HG03064 (cell line): ENCODE measurements around the gene VSIG10L2.
"Not testable (repeated sequence)": the region's sequence is repeated elsewhere in the genome, so short reads cannot be mapped to it uniquely, and the experiment has no call there.

Experiments used
- ATAC-seq: cut with Tn5 transposase; IDR thresholded peaks from one replicate; pipeline ENCODE4 v1.9.1; 2021; ENCODE audit warnings: low read depth; ENCODE audit not compliant: unreplicated experiment

VSIG10L2 gene

DNA sequence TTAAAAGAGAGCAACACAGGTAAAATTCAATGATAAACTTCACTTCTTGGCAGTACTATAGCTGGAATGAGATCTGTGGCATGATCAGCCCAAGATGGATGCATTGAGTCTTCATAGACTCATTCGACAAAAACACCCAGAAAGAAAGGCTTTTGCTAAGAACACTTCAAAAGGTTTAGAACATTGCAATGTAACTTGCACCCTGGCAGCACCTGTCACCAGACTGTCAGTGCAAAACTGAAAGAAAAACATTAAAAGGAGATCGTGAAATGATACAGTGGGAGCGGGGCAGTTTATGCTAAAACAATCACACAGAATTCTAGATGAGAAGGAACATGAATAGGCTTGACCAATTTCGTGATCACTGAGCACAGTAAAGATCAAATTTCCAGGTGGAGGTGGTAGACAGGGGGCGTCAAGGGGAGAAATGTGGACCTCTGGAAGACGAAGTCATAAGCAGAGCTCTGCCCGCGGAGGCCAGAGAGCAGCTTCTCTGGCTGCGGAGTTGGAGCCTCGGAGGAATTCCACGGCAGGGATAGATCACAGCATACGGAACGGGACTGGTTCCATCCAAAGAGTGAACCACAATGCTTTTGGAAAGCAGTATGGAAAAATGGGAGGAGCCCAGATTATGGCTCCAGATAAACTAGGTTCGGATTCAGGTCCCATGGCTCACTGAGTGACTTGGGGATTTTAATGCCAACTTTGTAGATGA is 11.9 kb downstream of the VSIG10L2 start:
- no peak for ATAC-seq

DNA sequence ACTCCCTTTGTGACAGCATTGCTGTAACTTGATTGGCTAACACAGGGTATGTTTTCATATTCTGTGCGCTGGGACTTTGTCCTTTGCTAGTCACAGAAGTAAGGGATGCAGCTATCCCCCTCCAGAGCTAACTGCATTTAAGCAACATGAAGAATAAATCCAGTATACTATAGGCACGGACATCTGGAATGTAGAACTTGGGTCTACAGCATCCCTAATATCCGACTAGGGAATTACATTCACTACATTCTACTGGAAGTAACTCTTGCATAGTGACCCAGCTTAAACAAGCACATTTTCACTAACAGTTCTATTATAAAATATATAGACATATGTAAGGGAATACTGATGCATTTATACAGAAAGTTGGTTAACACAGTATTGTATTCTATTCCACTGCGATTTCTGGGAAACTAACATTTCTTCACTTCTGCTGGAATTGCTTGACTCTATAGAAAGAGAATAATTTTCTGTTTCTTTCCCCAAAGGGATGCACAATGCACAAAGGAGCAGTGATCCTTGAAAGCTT is 13.1 kb downstream of the VSIG10L2 start:
- ATAC-seq = no peak

DNA sequence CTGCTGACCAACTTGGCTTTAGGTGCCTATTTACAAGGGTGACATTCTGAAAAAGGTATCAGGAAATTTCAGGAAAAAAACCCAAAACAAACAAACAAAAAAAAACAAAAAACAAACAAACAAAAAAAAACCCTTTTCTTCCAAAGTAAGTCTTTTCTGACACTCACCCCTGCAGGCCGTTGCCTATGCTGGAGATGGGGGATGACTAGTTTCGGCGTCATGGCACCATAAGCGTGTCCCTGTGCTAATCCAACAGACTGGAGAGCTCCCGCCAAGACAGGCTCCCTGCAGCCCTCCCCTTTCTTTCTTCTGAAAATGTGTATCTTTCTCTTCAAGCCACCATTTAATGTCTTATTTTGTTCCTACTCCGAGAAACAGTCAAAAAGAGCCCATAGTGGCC is 13.7 kb downstream of the VSIG10L2 start:
- ATAC-seq = no peak

DNA sequence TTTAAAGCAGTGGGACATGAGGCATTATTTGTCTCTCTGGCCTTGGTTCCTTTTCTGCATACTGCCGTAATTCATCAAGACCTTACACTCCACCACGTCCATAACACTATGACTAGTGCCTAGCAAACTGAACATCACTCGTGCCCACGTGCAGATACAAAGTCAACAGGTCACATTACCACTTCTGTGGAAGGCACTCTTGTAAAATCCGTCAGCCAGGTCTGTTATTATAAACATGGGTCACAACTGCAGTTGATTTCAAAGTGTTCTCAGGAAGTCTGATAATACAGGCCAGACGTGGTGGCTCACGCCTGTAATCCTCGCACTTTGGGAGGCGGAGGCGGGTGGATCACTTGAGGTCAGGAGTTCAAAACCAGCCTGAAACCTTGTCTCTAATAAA is 14.1 kb downstream of the VSIG10L2 start:
- no peak for ATAC-seq

DNA sequence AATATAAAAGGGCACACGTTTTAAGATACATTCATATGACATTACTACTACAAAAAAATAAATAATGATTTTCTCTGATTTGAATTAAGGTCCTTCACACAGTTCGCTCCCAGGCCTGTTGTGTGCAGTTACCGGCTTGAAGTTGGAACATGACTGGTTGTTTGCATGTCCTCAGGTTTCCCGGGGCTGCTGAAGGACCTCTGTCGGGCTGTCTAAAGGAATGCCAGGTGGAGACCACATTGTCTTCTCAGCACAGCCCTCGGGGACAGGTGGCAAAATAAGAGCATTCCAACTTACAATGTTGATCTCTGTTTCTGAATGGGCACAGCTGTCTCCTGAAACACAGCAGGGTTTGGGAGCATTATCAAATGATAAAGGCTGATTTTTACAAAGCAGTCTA is 14.9 kb downstream of the VSIG10L2 start:
- no peak for ATAC-seq

DNA sequence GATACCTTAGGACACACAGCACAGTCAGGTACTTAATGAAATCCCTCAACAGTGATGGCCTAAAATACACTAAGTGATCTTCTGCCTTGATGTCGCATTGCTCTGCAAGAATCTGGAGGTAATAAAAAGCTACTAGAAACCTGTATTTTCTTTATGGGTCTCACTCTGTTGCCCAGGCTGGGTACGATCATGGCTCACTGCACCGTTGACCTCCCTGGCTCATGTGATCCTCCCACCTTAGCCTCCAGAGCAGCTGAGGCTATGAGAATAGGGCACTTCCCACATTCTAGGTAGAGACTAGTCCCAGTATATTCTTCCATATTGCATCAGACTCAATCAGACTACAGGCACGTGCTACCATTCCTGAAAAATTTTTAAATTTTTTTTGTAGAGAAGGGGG is 21.7 kb downstream of the VSIG10L2 start:
- ATAC-seq = no peak

DNA sequence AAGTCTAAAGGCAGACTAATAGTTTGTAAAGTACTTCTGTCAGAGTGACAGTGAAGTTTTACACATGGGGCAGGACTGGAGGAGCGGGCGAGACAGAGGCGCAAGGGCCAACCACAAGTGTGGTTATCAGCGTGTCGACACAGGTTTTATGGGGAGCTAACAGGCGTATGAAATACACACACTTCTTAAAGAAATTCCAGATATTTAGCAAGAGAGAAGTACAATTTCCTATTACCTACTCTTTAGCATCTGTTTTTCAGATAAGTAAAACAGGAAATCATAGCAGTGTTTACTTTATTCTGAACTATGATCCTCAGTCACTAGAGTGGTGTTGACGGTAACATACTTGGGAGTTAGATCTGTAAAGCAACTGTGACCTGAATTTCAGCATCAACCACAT is 22.5 kb downstream of the VSIG10L2 start:
- ATAC-seq = no peak

DNA sequence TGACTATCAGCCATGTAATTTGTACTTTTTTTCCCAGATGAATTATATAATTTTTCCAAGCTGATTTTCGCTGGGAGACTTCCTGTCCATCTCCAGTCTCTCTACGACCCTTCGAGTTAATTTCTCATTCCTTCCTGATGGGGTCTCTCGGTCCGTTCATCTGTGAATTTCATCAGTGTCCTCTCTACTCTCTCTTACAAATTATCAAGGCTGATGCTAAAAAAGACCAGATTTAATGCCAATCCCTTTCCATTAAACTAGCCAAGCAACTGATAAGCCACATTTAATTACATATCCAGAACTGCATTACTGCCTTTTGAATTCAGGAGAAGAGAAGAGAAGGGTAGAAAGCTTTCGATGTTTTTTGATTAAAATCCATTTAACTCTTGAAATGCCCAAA is 25.8 kb downstream of the VSIG10L2 start:
- no peak for ATAC-seq

DNA sequence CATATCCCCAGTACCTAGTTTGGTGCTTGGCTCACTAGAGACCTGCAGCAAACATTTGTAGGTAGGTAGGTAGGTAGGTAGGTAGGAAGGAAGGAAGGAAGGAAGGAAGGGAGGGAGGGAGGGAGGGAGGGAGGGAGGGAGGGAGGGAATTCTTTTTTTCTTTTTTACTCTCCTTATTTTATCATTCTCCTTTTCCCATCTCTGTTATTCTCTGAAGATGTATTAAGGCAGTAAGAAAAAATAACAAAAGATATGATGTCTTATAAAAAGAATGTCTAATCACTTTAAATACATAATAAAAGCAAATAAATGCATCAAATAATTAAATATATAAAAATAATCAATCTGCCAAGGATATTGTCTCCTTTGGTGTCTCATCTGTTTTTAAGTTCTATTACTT is 28.4 kb downstream of the VSIG10L2 start:
- ATAC-seq = no peak

DNA sequence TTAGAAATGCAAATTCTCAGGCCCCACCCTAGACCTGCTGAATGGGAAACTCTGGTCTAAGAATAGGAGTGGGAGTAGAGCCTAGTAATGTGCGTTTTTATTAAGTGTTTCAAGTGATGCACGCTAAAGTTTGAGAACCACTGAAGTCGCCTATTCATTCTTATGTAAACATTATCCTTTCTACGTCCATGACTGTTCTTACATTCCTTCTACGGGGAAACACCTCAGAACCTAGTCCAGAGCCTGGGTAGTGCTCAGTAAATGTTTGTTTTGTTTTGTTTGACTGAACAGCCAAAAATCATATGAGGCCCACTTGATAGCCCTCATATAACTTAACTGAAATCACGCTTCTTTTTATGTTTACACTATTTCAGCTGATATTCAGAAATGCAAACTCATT is 29.8 kb downstream of the VSIG10L2 start:
- no peak for ATAC-seq

DNA sequence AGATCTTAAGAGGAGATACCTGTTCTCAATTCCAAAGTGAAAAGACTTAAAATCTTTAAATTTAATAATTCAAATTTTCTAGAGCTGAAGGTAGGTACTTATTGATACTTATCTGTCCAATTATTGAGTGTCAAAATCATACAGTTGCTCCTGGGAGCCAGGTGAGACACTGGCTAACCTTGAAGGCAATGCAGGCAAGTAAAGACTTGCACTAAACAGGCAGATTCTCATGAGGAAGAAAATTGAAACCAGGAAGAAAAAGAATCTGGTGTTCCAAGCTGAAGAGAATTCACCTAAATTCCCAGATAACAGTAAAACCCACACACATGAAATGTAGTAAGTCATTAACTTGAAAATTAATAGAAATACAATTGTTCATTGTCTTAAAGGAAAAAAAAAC is 30.3 kb downstream of the VSIG10L2 start:
- no peak for ATAC-seq

DNA sequence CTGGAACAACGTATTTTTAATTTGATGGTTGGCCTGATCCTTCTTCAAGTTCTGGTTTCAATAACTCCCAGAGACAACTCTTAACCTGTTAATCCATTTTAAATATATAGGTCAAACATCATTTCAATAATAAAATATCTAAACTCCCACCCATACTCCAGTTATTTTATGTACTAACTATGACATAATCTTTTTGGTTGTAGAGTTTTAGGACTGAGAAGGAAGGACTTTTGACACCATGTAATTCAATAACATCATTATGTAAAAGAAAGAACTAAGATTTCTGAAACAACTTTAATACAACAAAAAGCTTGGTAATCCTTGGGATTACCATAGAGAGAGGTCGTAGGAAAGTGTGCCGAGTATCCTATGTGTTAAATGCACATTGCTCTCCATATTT is 31.5 kb downstream of the VSIG10L2 start:
- no peak for ATAC-seq

DNA sequence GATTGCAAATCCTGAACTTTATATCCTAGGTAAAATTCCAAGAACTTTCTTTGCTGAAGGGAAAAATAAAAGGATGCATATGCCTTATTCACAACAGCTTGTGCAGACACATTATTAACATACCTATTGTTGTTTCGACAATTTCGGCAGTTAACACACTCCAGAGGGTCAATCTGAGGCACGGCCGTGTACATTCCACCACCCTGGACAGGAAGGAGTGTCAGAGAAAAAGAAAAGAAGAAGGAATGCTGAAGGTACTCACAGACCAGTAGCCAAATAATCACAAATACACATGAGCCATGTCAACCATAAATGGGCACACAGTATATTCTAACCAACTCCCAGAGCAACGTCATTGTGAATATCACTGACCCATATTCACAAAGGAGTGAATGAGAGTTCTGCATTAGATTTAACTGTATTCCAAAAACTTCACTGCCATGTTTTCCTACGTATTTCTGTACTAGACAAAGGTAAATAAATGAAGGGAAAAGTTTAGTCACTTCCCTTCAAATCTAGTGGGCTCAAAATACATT is 32.4 kb downstream of the VSIG10L2 start:
- no peak for ATAC-seq

DNA sequence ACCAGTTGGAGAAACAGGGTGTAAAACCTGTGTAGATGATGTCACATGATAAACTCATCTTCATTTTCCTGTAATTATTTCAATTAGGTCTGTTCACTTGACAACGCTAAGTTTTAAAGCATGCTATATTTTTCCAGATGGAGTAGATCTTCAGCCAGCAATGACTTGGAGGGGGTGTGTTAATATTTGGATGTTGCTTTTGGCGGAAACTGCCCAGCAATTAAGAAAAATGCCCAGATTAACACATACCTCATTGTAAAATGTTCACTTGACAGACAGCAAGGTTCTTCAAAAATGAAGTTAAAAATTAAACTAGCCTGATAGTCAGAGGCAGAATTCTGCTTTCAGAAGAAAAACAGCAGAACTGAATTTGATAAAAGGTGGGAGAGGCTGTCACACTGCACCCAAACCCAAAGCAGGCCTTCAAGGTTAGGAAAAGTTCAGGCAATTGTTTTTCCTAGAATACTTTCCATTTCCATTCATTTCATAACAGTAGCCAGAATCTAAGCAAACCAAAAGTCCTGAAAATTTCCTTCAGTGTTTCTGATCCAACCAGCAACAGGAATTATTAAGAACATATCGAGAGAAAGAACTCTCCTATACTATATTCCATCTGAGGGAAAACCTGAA is 33.0 kb downstream of the VSIG10L2 start:
- no peak for ATAC-seq

DNA sequence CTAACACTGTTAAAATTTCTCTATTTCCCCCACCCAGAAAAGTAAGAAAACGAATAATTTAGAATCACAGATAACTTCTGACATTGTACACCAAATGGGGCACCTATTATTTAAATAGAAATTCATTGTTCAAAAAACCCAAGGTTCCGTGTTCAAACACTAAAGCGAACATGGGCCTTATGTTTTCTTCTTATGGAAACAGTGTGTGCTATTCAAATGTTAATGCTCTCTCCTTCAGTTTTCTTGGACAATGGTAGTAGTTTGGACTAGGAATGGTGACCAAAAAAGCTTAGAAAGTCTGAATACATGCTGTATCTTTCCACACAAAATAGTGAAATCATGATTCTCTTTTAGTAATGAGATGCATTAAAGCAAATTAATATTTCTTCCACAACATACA is 33.7 kb downstream of the VSIG10L2 start:
- no peak for ATAC-seq

DNA sequence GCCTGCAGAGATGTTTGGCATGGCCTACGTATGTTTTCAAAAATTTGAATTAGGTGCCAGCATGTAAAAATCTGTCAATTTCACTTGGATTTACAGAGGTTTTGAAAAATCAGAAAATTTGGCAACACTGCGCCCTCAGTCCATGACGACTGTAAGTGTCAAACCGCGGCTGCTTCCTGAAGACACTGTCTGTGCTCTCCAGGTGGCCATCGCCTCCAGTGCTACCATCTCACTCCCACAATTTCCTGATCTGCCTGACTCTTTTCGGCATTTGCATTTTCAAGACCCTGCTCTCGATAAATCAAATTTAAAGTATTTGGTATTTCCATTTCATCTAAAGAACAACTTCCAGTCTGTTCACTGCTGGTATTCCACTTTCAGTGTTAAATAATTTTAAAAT is 34.6 kb downstream of the VSIG10L2 start:
- ATAC-seq = no peak

DNA sequence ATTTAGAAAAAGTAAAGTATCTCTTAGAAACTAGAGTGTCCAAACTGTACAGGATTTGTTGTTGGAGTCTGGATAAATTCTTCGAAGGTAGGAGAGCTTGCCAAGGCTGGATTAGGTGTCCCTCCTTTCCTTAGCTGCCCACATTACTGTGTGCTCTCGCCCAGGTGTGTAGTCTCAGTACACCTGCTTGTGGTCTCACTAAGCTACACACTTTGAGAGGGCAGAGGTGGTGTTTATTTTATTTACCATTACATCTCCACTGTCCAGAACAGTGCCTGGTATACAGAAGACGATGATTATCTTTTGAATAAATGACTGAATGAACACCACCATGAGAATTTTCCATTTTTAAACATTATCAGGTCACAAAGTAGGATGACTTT is 36.5 kb downstream of the VSIG10L2 start:
- no peak for ATAC-seq

DNA sequence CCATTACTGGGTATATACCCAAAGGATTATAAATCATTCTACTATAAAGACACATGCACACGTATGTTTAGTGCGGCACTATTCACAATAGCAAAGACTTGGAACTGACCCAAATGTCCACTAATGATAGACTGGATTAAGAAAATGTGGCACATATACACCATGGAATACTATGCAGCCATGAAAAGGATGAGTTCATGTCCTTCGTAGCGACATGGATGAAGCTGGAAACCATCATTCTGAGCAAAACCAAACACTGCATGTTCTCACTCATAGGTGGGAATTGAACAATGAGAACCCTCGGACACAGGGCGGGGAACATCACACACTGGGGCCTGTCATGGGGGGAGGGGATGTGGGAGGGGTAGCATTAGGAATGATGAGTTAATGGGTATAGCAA is 40.1 kb downstream of the VSIG10L2 start:
- ATAC-seq = not testable (repeated sequence)

DNA sequence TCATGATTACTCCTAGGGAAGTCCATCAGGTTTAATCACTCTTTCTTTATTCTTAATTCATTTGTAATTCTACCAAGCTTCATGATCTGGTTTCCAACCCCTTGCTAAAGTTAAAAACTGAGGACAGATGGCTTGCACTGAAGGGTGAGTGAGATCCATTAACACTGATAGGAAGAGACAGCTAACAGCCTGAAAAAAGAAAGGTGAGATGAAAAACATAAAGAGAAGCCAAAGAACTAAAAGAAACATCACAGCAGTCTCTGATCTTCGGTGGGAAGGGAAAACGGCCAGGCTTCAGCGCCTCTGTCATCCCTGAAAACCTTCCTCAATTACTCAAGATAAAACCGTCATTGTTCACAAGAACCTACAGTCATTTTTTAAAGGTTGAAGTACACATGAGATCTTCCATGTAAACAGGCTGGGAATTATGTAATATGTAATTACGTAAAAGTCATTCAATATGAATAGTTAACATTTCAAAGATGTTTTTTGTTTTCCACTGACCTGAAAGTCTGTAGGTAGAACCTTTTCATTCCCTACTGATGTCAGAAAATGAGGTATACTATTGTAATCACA is 41.3 kb downstream of the VSIG10L2 start:
- no peak for ATAC-seq

DNA sequence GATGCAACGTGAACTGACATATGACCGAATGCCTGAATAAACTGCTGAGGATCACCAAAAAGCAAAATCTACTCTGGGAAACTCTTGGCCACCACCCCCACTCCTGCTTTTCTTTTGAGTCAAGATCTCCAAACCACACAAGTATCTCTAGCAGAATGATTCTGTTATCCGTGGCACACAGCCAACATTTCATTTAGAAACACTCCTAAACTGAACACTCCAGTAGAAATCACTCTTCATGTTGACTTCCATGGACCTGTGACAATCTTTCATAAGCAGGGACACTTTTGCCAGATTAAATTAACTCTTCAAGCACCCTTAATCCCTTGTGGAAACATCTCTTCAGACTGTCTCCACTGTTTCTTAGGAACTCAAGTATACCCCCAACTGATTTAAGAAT is 44.4 kb downstream of the VSIG10L2 start:
- ATAC-seq = no peak

DNA sequence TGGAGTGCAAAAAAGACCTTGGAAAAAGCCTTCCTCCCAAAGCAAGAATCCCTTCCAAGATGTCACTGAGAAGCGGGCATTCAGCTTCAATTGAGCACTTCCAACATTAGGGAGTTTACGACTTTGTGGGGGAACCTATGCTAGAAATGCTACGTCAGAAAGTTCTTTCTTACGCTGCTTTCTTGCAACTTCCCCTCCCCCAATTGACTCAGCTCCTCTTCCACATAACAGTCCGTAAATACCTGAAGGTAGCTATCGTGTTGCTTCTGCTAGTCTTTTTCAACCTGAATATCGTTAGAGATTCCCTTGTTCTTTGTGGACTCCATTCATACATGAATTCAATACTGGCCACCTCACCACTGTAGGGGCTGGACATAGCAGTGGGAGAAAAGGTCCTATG is 47.0 kb downstream of the VSIG10L2 start:
- ATAC-seq = no peak

DNA sequence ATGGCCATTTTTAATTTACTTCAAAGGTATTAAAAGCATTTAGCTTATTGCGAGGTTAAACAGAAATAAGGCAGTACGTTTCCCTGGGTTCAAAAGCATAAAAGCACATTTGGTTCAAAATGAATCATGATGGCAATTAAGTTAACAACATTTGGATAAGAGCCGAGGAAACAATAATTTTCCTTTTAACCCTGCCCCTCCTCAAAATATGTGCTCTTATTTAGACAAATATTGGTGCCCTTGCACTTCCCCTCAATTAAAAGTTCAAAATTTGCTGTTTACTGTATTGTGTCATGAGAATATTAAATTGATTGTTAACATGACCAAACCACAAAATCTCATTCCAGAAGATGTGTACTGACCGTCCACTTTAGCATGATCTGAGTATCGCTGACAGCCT is 48.7 kb downstream of the VSIG10L2 start:
- no peak for ATAC-seq
